C4-2B (cell line): ENCODE measurements around the gene NID2.

Source experiments
- CTCF ChIP-seq: fragments of 450-650 bp; conservative IDR thresholded peaks from 2 replicates; pipeline ENCODE4 v1.5.1; 2017; ENCODE audit warnings: mild to moderate bottlenecking
- ZFX ChIP-seq: fragments of 450-650 bp; IDR thresholded peaks from 2 replicates; pipeline ENCODE4 v1.6.1; 2017

GRCh38 chr14:52051251-52051650 is 17.6 kb downstream of the NID2 start:
- TF ChIP-seq CTCF (no peak), ZFX (no peak)
